HG03460 (cell line): ENCODE results near the gene TSKU.

ENCODE experiments used
- ATAC-seq: cut with Tn5 transposase; IDR thresholded peaks from one replicate; pipeline ENCODE4 v1.9.1; 2021; ENCODE audit not compliant: unreplicated experiment

Gene TSKU

DNA sequence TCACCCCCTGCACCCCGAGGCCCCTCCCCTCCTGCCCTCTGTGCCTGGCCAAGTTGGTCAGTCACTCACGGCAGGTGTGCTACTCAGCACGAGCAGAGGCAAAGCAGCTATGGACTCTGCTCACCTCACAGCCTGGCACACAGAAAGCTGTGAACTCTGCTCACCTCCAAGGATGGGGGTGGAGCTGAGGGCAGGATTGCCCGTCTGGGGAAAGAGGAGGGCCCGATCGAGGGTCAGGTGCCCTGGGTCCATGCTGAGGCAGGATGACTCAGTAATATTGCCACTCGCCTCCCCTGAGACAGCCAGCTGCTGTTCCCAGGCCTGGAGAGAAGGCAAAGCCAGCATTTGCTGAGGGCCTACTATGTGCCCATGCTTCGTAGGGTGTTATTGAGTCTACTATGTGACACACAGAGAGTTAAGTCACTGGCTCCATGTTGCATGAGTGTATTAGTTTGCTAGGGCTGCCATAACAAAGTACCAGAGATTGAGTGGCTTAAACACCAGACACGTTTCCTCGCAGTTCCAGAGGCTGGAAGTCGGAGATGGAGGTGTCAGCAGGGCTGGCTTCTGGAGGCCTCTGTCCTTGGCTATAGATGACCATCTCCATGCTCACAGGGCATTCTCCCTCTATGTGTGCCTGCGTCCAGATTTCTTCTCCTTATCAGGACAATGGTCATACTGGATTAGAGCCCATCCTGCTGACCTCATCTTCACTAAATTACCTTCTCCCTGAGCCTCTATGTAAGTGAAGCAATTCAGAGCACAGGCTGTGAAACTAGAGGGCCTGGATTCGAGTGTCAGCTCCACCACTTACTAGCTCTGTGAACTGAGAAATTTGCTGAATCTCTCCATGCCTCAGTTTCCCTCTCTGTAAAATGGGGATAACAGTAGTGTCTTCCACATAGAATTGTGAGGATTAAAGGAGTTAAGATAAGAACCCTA is 13.2 kb upstream of the TSKU start:
- no peak for ATAC-seq

GRCh38 chr11:76770642-76771445 is 12.3 kb upstream of the TSKU start:
- ATAC-seq, result no peak

DNA sequence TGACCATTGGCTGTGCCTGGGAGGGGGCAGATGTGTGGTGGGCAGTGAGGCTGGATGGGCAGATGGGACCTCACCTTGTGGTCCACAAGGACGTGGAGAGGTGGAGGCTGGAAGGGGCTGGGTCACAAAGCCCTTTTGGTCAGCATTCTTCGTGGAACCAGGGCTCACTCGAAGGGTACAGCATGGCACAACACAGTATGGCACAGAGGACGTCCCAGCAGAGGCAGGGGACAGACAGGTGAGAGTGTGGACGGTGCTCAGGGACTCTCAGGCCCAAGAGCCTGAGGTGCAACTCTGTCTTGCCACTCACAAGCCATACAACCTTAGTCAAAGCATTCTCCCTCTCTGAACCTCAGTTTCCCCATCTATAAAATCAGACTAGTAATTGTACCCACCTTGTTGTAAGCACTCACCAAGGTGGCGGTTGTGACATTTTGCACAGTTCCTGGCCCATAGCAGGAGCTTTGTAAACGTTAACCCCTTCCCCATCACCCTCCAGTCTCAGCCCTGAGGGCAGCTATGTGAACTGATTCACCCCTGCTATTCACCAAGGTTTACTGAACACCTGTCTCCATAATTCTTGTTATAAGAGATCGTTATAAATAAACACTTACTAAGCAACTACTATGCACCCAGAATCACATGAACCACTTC is 11.6 kb upstream of the TSKU start:
- ATAC-seq, result no peak

GRCh38 chr11:76772100-76772782 is 10.9 kb upstream of the TSKU start:
- ATAC-seq, result no peak

DNA sequence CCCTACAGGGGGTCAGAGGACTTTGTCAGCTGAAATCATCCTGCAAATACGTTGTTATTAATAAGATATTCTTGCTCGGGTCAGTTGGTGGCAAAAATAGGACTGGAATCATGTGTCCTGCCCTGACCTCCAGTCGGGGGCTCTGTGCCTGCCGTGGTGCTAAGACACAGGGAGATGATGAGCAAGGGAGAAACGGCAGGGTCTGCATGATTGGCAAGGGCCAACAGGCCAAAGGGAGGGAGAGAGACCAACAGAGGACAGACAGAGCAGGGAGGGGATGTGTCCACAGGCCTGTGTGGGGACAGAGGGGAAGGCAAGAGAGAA is 10.4 kb upstream of the TSKU start:
- no peak for ATAC-seq

GRCh38 chr11:76773921-76774361 is 9.2 kb upstream of the TSKU start:
- ATAC-seq, result no peak

GRCh38 chr11:76776472-76776871 is 6.7 kb upstream of the TSKU start:
- no peak for ATAC-seq

GRCh38 chr11:76777305-76777704 is 5.9 kb upstream of the TSKU start:
- ATAC-seq, result no peak

DNA sequence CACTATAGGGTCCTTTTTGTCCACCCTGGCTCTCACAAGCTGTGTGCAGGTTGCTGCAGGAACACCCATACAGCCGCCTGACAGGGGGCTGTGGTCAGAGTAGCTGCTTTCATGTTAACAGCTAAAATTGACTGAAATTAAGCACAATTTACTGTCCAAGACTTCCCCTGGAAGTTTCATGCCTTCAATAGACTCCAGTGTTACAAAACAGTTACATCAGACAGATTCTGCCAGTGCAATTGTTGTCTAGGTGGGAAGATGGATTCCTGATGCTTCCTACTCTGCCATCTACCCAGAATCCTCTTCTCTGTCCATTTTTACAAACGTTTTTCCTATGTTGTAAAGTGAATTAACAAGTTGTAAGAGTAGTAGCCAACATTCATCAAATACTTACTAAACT is 5.3 kb upstream of the TSKU start:
- ATAC-seq, result no peak

GRCh38 chr11:76778874-76779273 is 4.3 kb upstream of the TSKU start:
- ATAC-seq, result no peak

GRCh38 chr11:76781046-76781801 is 1.9 kb upstream of the TSKU start:
- no peak for ATAC-seq

DNA sequence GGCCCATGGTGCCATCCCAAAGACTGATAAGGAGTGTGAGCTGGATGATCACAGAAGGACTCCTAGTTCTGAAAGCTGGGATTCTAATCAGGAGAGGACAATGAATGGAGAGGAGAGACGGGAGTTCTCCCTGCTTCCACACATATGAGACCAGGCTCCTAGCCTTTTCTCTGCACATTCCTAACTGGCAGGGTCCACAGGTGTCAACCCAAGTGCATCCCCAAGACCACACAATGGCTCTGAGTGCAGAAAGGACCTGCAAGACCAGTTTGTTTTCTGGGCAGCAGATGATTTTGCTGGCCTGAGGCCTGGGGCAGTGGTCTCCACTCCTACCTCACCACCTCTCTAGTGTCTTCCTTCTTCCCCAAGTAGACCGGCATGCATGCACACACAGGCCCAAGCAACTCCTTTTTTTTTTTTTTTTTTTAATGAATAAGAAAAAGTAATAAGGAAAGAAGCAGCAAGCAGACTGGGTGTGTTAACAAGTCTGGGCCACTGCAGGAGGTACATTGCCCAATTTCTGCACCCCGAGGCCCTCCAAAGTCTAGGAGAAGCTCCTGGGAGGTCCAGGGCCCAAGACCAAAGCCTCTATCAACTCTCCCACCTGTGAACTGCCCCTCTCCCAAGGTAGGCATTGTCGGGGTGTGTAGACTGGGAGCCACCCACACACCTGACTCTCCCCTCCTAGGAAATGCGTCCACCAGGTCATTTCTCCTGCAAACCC is 1.2 kb upstream of the TSKU start:
- ATAC-seq, result no peak

GRCh38 chr11:76782531-76783293 is 444 bp upstream of the TSKU start:
- ATAC-seq, result no peak

- ATAC-seq, result no peak
These were observed 999 bp downstream of the TSKU start for GRCh38 chr11:76783896-76784813.

- no peak for ATAC-seq
These were observed 2.4 kb downstream of the TSKU start for GRCh38 chr11:76785513-76785912.

DNA sequence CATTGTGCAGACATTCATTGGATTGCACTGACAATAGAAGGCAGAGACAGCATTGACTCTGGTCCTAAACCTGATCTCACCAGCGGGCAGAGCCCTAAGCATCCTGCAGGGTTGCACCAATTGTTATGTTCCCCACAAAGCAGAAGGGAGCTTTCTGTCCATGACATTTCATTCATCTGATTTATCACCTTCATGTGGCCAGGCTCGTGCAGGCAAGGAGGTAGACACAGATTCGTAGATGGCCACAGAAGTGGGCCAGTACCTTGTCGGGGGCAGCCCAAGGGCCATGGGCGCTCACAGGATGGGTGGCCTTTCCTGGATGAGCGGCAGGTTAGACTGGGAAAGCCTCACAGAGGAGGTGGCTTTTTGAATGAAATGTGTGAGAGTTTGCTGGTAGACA is 2.9 kb downstream of the TSKU start:
- ATAC-seq, result no peak

DNA sequence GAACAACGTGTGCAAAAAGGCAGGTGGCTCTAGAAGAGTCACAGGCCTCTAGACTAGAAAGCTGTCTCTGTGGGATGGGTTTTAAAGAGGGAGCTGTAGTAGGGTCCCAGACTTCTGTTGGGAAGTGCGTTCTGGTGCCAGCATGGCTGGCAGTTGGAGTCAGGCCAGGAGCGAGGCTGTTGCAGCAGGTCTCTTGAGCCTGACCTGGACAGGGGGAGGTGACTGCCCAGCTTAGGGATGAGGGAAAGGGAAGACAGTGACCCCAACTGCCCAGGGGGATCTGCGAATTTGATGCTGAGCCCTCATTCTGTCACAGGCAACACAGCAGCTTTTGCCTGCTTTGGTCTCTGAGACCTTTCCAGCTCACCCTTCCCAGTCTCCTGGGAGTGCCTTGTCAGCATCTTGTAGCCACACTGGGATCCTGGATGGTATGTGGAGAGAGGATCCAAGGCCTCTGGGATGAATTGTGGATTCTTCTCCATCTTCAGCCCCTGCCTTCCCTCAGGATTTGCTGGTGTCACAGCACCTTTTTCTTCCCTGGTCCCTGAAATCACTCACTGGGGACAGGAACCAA is 3.4 kb downstream of the TSKU start:
- ATAC-seq, result no peak

- ATAC-seq, result no peak
These were observed 4.1 kb downstream of the TSKU start for GRCh38 chr11:76787271-76787670.
